ENCODE data around the gene SMC3. TPM values are rescaled to one million over a fixed set of nuclear protein-coding genes. Genes with fewer than 3 reads are reported as not detected.
A peak's percentile ranks its signal among the peaks of the same experiment; 100 is the strongest.

SMC3 gene
- total RNA-seq, 1 experiment from 2014 or later, result 64.3 TPM

DNA sequence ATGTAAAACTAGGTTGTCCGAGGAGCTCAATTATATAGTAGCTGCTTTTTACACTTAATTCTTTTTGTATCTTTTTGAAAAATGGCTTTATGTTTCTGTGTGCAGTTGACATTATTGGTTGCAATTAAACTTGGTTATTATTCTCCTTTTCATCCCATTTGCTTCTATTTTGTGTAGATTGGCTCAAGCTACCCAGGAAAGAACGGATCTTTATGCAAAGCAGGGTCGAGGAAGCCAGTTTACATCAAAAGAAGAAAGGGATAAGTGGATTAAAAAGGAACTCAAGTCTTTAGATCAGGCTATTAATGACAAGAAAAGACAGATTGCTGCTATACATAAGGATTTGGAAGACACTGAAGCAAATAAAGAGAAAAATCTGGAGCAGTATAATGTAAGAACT lies 16.5 kb downstream of the SMC3 start:
- no peaks in the 10 kb centered on the region for H3K9me3 ChIP-seq (ENCODE audit: control insufficient read depth in 1 of 2, insufficient read depth in 1 of 2, low read depth in 1 of 2, low read length in 2 of 2)
- intact Hi-C loops (cut with micrococcal nuclease), result no loop called here
- no peaks in the 10 kb centered on the region for H3K9me2 ChIP-seq (ENCODE audit: insufficient read depth)
- H4K20me1 ChIP-seq (ENCODE audit: insufficient read depth), result no peaks in the 10 kb centered on the region
- H3K27ac ChIP-seq (ENCODE audit: low read depth, low read length), result no peak overlapping the region
- no peaks in the 10 kb centered on the region for H3K4me1 ChIP-seq (ENCODE audit: control insufficient read depth in 1 of 2, insufficient read depth in 2 of 2, low read length in 2 of 2)
- TSS peak; percentile 30 for BruUV-seq (replicated peaks)
- ChIA-PET POLR2A (interaction anchor here (0.5 to 1.3 kb wide), 2 partner anchors 16 to 335 kb away, joined by 4 read pairs; partner anchors contain the start of genes BBIP1 and SHOC2), RAD21 (ENCODE audit: low non-redundant PET in 1 of 2, low total read pairs in 2 of 2, uncharacterized antibody in 2 of 2, unreplicated experiment in 2 of 2) (no interaction called here), CTCF (interaction anchor here (1.4 to 1.7 kb wide), 2 partner anchors 16 to 27 kb away, joined by 4 read pairs; no protein-coding TSS in a partner anchor)
- peaks cover 71 to 72% of the 10 kb centered on the region in 2 experiments for H3K36me3 ChIP-seq (ENCODE audit: control insufficient read depth in 1 of 2, insufficient read depth in 2 of 2, low read length in 2 of 2)
- ATAC-seq (no peak), DNase-seq (ENCODE audit: low read depth, low spot score) (no peak)
- no peak overlapping the region for H3K4me3 ChIP-seq (replicated peaks in 1 of 2; ENCODE audit: low read depth in 1 of 2, low read length in 2 of 2)
- H3K27me3 ChIP-seq (ENCODE audit: insufficient read depth, low read length), result no peaks in the 10 kb centered on the region
- H3K79me2 ChIP-seq (ENCODE audit: insufficient read depth, low read length), result peaks cover 12% of the 10 kb centered on the region
- H3K9ac ChIP-seq (ENCODE audit: low read length), result no peak overlapping the region
- no peak overlapping the region for H2AFZ ChIP-seq (ENCODE audit: low read depth, low read length, poor library complexity, severe bottlenecking)
- no peak overlapping the region for H3K4me2 ChIP-seq (ENCODE audit: low read length)
- TF ChIP-seq ZBTB33 (IDR thresholded peaks at IDR 0.05; ENCODE audit: extremely low read depth, insufficient replicate concordance, low read length) (no peak), CEBPB (IDR thresholded peaks at IDR 0.05; ENCODE audit: low read depth) (no peak), FOSL1 (IDR thresholded peaks at IDR 0.05; ENCODE audit: low read depth) (no peak), EZH2phosphoT487 (IDR thresholded peaks at IDR 0.05; ENCODE audit: borderline replicate concordance) (no peak), TCF7L2 (IDR thresholded peaks at IDR 0.05; ENCODE audit: borderline replicate concordance, extremely low read depth, insufficient read depth, insufficient read length) (no peak), YY1 (IDR thresholded peaks at IDR 0.05; ENCODE audit: extremely low read depth, insufficient replicate concordance, low read depth, low read length) (no peak), EZH2 (IDR thresholded peaks at IDR 0.05) (no peak), POLR2A (IDR thresholded peaks at IDR 0.05; ENCODE audit: borderline replicate concordance, extremely low read depth, insufficient read depth, insufficient read length) (no peak), MAX (IDR thresholded peaks at IDR 0.05) (no peak), JUND (IDR thresholded peaks at IDR 0.05) (no peak), CTCF (IDR thresholded peaks at IDR 0.05 in 2 of 3, conservative IDR thresholded peaks at IDR 0.05 in 1 of 3; ENCODE audit: borderline replicate concordance in 1 of 3, insufficient read depth in 1 of 3, low read depth in 2 of 3, low read length in 2 of 3) (no peak), CBX3 (IDR thresholded peaks at IDR 0.05; ENCODE audit: low read depth) (no peak), EGR1 (IDR thresholded peaks at IDR 0.05; ENCODE audit: low read depth) (no peak), POLR2AphosphoS5 (IDR thresholded peaks at IDR 0.05; ENCODE audit: low read depth, low read length) (no peak)

All from HCT116 (cell line).